H1 (cell line): ENCODE results near the gene SEPTIN1. TPM values are rescaled to one million over a fixed set of nuclear protein-coding genes. Genes with fewer than 3 reads are reported as not detected.

ENCODE experiments used
- CTCF ChIA-PET: fragments of 300-600 bp; sonication (Branson Sonifier 250); formaldehyde crosslinking; loops from one replicate; lab custom pipeline; 2021; ENCODE audit not compliant: partially characterized antibody; lab: Charles Lee
- POLR2A ChIA-PET: fragments of 300-600 bp; sonication (Branson Sonifier 250); formaldehyde crosslinking; loops from one replicate; lab custom pipeline; 2021; ENCODE audit warnings: inconsistent platforms; ENCODE audit not compliant: partially characterized antibody; lab: Charles Lee
- DNase-seq, 2 experiments: peaks; one replicate each; pipeline versions ENCODE4 v3.0.0 to v3.0.0-alpha.2; 2010 to 2022; ENCODE audit warnings: low spot score in 2 of 2, low read depth in 1 of 2, mixed read lengths in 1 of 2
- FAIRE-seq: peaks from 2 replicates; lab custom pipeline; 2011; peaks lifted over from hg19 to GRCh38; lab: Jason Lieb, UNC
- H2AFZ ChIP-seq: 2 replicates; pipeline ENCODE4 v1.8.1; 2012; ENCODE audit warnings: low read length, inconsistent platforms
- H2AK5ac ChIP-seq: 2 replicates; pipeline ENCODE4 v1.6.1; 2013; ENCODE audit warnings: low read depth, low read length
- H2BK120ac ChIP-seq: replicated peaks from 2 replicates; pipeline ENCODE3; 2013; ENCODE audit warnings: low read depth, low read length, inconsistent platforms
- H2BK12ac ChIP-seq: 2 replicates; pipeline ENCODE4 v1.6.1; 2013; ENCODE audit warnings: low read depth, low read length
- H2BK15ac ChIP-seq: 2 replicates; pipeline ENCODE4 v1.6.1; 2013; ENCODE audit warnings: low read length
- H2BK20ac ChIP-seq: 2 replicates; pipeline ENCODE4 v1.6.1; 2013; ENCODE audit warnings: low read length
- H2BK5ac ChIP-seq: 2 replicates; pipeline ENCODE4 v1.6.1; 2013; ENCODE audit warnings: low read depth, low read length
- H3K14ac ChIP-seq: 2 replicates; pipeline ENCODE4 v1.6.1; 2013; ENCODE audit warnings: inconsistent platforms; ENCODE audit not compliant: insufficient read length
- H3K18ac ChIP-seq: 2 replicates; pipeline ENCODE4 v1.6.1; 2013; ENCODE audit warnings: low read length; ENCODE audit errors: extremely low read depth
- H3K23ac ChIP-seq: 2 replicates; pipeline ENCODE4 v1.6.1; 2013; ENCODE audit warnings: inconsistent platforms; ENCODE audit not compliant: insufficient read length
- H3K23me2 ChIP-seq: 2 replicates; pipeline ENCODE4 v1.6.1; 2013; ENCODE audit warnings: low read depth, low read length
- H3K27ac ChIP-seq: 2 replicates; pipeline ENCODE4 v1.6.1; 2011; ENCODE audit warnings: low read depth, low read length, inconsistent platforms
- H3K27me3 ChIP-seq, 4 experiments: replicated peaks in 1 of 4; 1 replicate in 1 of 4; 2 replicates in 3 of 4; pipeline versions ENCODE4 v1.6.1 to v1.8.1; 2011 to 2013; ENCODE audit warnings: low read length in 3 of 4, mild to moderate bottlenecking in 3 of 4, inconsistent platforms in 2 of 4, mixed read lengths in 2 of 4, moderate library complexity in 1 of 4; ENCODE audit not compliant: control insufficient read depth in 3 of 4, insufficient read depth in 3 of 4; ENCODE audit errors: extremely low read depth in 1 of 4
- H3K36me3 ChIP-seq, 4 experiments: 2 replicates each; pipeline versions ENCODE4 v1.6.1 to v1.8.1; 2011 to 2013; ENCODE audit warnings: mild to moderate bottlenecking in 4 of 4, low read length in 3 of 4, moderate library complexity in 2 of 4, control low read depth in 1 of 4, inconsistent platforms in 1 of 4; ENCODE audit not compliant: insufficient read depth in 4 of 4, control insufficient read depth in 2 of 4
- H3K4ac ChIP-seq: replicated peaks from 2 replicates; pipeline ENCODE3; 2013; ENCODE audit warnings: low read length, low read depth, mixed read lengths, inconsistent platforms; ENCODE audit not compliant: insufficient read length
- H3K4me1 ChIP-seq, 4 experiments: replicated peaks in 1 of 4; 1 replicate in 1 of 4; 2 replicates in 3 of 4; pipeline versions ENCODE4 v1.6.1 to v1.8.1; 2011 to 2013; ENCODE audit warnings: low read length in 3 of 4, inconsistent platforms in 2 of 4, mixed read lengths in 1 of 4; ENCODE audit not compliant: insufficient read depth in 4 of 4, control insufficient read depth in 3 of 4
- H3K4me2 ChIP-seq, 2 experiments: 2 replicates each; pipeline versions ENCODE4 v1.6.1 to v1.8.1; 2011 to 2013; ENCODE audit warnings: low read depth in 2 of 2, low read length in 2 of 2, control low read depth in 1 of 2, inconsistent platforms in 1 of 2, mild to moderate bottlenecking in 1 of 2; ENCODE audit not compliant: insufficient read depth in 1 of 2
- H3K4me3 ChIP-seq, 4 experiments: fragments of 200-600, 300-600 bp in 1 of 4; sonication (generic), shearing (Covaris generic), sonication (Bioruptor Twin) in 1 of 4; 2 replicates each; pipeline versions ENCODE4 v1.5.1 to v1.8.1; 2011 to 2016; ENCODE audit warnings: low read length in 4 of 4, low read depth in 3 of 4, control low read depth in 2 of 4, inconsistent platforms in 2 of 4, mild to moderate bottlenecking in 2 of 4, mixed read lengths in 1 of 4, moderate library complexity in 1 of 4; ENCODE audit not compliant: insufficient read depth in 2 of 4; ENCODE audit errors: extremely low read depth in 1 of 4
- H3K56ac ChIP-seq: replicated peaks from 2 replicates; pipeline ENCODE3; 2013; ENCODE audit warnings: low read depth, mild to moderate bottlenecking, mixed read lengths, low read length, inconsistent platforms; ENCODE audit not compliant: insufficient read length
- H3K79me1 ChIP-seq: 2 replicates; pipeline ENCODE4 v1.6.1; 2013; ENCODE audit warnings: low read depth, low read length, control low read depth
- H3K79me2 ChIP-seq, 2 experiments: 2 replicates each; pipeline versions ENCODE4 v1.6.1 to v1.8.1; 2012 to 2013; ENCODE audit warnings: low read length in 2 of 2, mild to moderate bottlenecking in 2 of 2, inconsistent platforms in 1 of 2; ENCODE audit not compliant: insufficient read depth in 2 of 2, control insufficient read depth in 1 of 2
- H3K9ac ChIP-seq, 4 experiments: replicated peaks in 1 of 4; 1 replicate in 1 of 4; 2 replicates in 3 of 4; pipeline versions ENCODE4 v1.6.1 to v1.8.1; 2011 to 2013; ENCODE audit warnings: low read depth in 3 of 4, low read length in 3 of 4, control low read depth in 2 of 4, mild to moderate bottlenecking in 2 of 4, moderate library complexity in 2 of 4, inconsistent platforms in 1 of 4; ENCODE audit errors: extremely low read depth in 1 of 4
- H3K9me3 ChIP-seq, 2 experiments: 2 replicates each; pipeline versions ENCODE4 v1.6.1 to v1.8.1; 2012 to 2013; ENCODE audit warnings: mild to moderate bottlenecking in 2 of 2, moderate library complexity in 2 of 2, control low read depth in 1 of 2, inconsistent platforms in 1 of 2, low read depth in 1 of 2, low read length in 1 of 2, mixed read lengths in 1 of 2; ENCODE audit not compliant: insufficient read depth in 2 of 2
- H4K20me1 ChIP-seq, 2 experiments: replicated peaks in 1 of 2; 2 replicates each; pipeline versions ENCODE3 to v1.8.1; 2011 to 2013; ENCODE audit warnings: inconsistent platforms in 2 of 2, low read length in 2 of 2, mild to moderate bottlenecking in 1 of 2; ENCODE audit not compliant: insufficient read depth in 2 of 2, control insufficient read depth in 1 of 2
- H4K5ac ChIP-seq: 2 replicates; pipeline ENCODE4 v1.6.1; 2013; ENCODE audit warnings: low read length, low read depth, mixed read lengths, inconsistent platforms; ENCODE audit not compliant: insufficient read length
- H4K8ac ChIP-seq: 2 replicates; pipeline ENCODE4 v1.8.0; 2013; ENCODE audit warnings: mild to moderate bottlenecking, moderate library complexity, low read length, inconsistent platforms; ENCODE audit not compliant: insufficient read depth; ENCODE audit errors: extremely low read depth
- H4K91ac ChIP-seq: replicated peaks from 2 replicates; pipeline ENCODE3; 2013; ENCODE audit warnings: low read length, mixed read lengths, inconsistent platforms; ENCODE audit not compliant: insufficient read length
- ATF2 ChIP-seq: IDR thresholded peaks from 2 replicates; pipeline ENCODE4 v1.6.1; 2012; ENCODE audit warnings: low read length, inconsistent platforms
- BRCA1 ChIP-seq: IDR thresholded peaks from 2 replicates; pipeline ENCODE4 v1.6.1; 2012; ENCODE audit warnings: low read depth, low read length, improper control_type of control experiment
- NRF1 ChIP-seq: IDR thresholded peaks from 2 replicates; pipeline ENCODE4 v1.6.1; 2011; ENCODE audit warnings: mild to moderate bottlenecking, low read depth, low read length, improper control_type of control experiment
- RXRA ChIP-seq: IDR thresholded peaks from 2 replicates; pipeline ENCODE4 v1.6.1; 2011; ENCODE audit warnings: low read depth, mild to moderate bottlenecking, low read length, moderate library complexity; ENCODE audit not compliant: insufficient read depth
- SIX5 ChIP-seq: IDR thresholded peaks from 2 replicates; pipeline ENCODE4 v1.6.1; 2011; ENCODE audit warnings: mild to moderate bottlenecking, low read depth, low read length
- SUZ12 ChIP-seq: fragments of 200-600 bp; sonication (generic); IDR thresholded peaks from 2 replicates; pipeline ENCODE4 v1.6.1; 2012; ENCODE audit warnings: mild to moderate bottlenecking, inconsistent platforms, low read length, moderate library complexity, mixed read lengths
- TBP ChIP-seq: IDR thresholded peaks from 2 replicates; pipeline ENCODE4 v1.6.1; 2011; ENCODE audit warnings: low read depth, low read length, improper control_type of control experiment
- WGBS, 2 experiments: shearing (Covaris generic) in 1 of 2; methylation state at CpG; one replicate each; pipeline versions ENCODE4 v1.1.6 to v1.1.7; 2013 to 2015; ENCODE audit warnings: low lambda C conversion rate in 2 of 2, mixed read lengths in 2 of 2, inconsistent platforms in 1 of 2, low coverage in 1 of 2, missing lambda C conversion rate in 1 of 2; ENCODE audit not compliant: insufficient replicate concordance in 2 of 2, insufficient coverage in 1 of 2, insufficient read length in 1 of 2; ENCODE audit errors: extremely low coverage in 1 of 2, missing lambda C conversion rate in 1 of 2; 5-methylcytosine and 5-hydroxymethylcytosine counted together
- polyA plus RNA-seq, 7 experiments: library from polyadenylated mRNA; depleted of rRNA in 3 of 7; stranded (reverse) in 5 of 7; unstranded in 2 of 7; fragments of >200 nt in 5 of 7; fragments of 200-250 nt in 2 of 7; gene quantifications; 1 replicate in 5 of 7; 2 replicates in 1 of 7; 4 replicates in 1 of 7; pipeline versions ENCODE4 v1.2.1 to v1.2.3, GENCODE V29; 2011 to 2013; ENCODE audit warnings: missing spikeins in 2 of 7, mixed read lengths in 2 of 7
- total RNA-seq: library from RNA; stranded (reverse); fragmentation: NEBNext Ultra II Directional; extraction: Animal tissue kit (Norgen Biotek cat#: 25700); gene quantifications from 2 replicates; pipeline ENCODE4 v1.2.1, GENCODE V29; 2021
- TF ChIP-seq, protein P1 (sequence below): IDR thresholded peaks from 2 replicates; pipeline ENCODE4 v1.6.1; 2012; ENCODE audit warnings: inconsistent platforms

The SEPTIN1 gene
- total and polyA plus RNA-seq, 2 of the 8 experiments (the other 6 are each of a cell fraction or from before 2014, with no cell fraction given) = 0.24 to 1.4 TPM

- Histone ChIP-seq H3K4ac (no peak overlapping the region), H3K4me1 (peaks cover 0 to 12% (median 6%) of the 10 kb centered on the region in 4 experiments; a peak in 5 of 7 replicates), H2BK5ac (no peak overlapping the region), H3K36me3 (peaks cover 3 to 9% (median 5%) of the 10 kb centered on the region in 4 experiments; a peak in 7 of 8 replicates), H3K4me2 (no peak overlapping the region), H3K14ac (no peak overlapping the region), H3K27ac (no peak overlapping the region), H2BK15ac (no peak overlapping the region), H2BK20ac (no peak overlapping the region), H2BK120ac (no peak overlapping the region), H3K23ac (no peak overlapping the region), H2AFZ (no peak overlapping the region), H3K27me3 (no peaks in the 10 kb centered on the region), H3K23me2 (peaks cover 11% of the 10 kb centered on the region), H2BK12ac (no peak overlapping the region), H4K5ac (no peak overlapping the region), H4K8ac (no peak overlapping the region), H3K4me3 (no peak overlapping the region), H3K79me2 (peaks cover 0 to 14% of the 10 kb centered on the region in 2 experiments; a peak in 2 of 4 replicates), H3K79me1 (no peaks in the 10 kb centered on the region; the same call in 1 of the 2 replicates)
- WGBS, 2 experiments = 95% methylated on average over 29 of the region's 37 CpGs; no CpG with 5 or more reads in 1 of the 2 experiments
- ChIA-PET POLR2A (interaction anchor here (1.4 to 7.9 kb wide), 6 partner anchors 11 to 49 kb away, joined by 5 to 79 read pairs (median 22); partner anchors contain the start of genes TBC1D10B, ZNF48 and ZNF771), CTCF (interaction anchor here (0.6 to 3.2 kb wide), 8 partner anchors 11 to 91 kb away, joined by 3 to 11 read pairs (median 4); partner anchors contain the start of gene ZNF48)
- no peak for DNase-seq
- TF ChIP-seq SIX5 (no peak), SUZ12 (no peak), BRCA1 (no peak), NRF1 (no peak), TBP (no peak), RXRA (no peak), ATF2 (no peak)
- TF ChIP-seq, protein P1, sequence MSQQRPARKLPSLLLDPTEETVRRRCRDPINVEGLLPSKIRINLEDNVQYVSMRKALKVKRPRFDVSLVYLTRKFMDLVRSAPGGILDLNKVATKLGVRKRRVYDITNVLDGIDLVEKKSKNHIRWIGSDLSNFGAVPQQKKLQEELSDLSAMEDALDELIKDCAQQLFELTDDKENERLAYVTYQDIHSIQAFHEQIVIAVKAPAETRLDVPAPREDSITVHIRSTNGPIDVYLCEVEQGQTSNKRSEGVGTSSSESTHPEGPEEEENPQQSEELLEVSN = peak; percentile 63; the same call in 1 of the 2 replicates
- TF ChIP-seq, all 59 proteins: peak for 1
- Histone ChIP-seq H3K9me3 (no peaks in the 10 kb centered on the region), H2AK5ac (no peak overlapping the region), H3K56ac (no peak overlapping the region), H4K20me1 (peaks cover 0 to 12% of the 10 kb centered on the region in 2 experiments), H3K9ac (no peak overlapping the region; a peak in 1 of 7 replicates), H4K91ac (no peak overlapping the region), H3K18ac (no peak overlapping the region)
- FAIRE-seq = no peak
Measured at GRCh38 chr16:30357715-30358576, 24.4 kb downstream of the SEPTIN1 start.
